ENCODE data around the gene DST.

DST gene

DNA sequence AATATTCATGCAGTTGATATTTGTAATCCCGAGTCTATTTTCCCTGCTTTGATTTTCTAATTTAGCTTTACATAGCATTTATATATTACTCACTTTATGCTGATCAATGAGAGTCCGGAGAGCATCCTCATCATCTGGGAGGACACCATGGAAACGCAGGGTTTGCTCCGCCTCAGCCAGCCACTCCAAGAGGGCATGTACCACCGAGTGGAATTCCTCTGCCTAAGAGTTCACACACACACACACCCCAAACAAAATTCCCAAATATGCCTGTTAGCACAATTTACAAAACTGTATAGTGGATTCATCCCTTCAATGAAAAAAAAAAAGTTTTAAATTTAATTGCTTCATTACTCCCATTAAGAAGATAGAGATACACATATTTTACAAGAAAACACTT, 160.7 kb downstream of the DST start:
- no peak overlapping the region for H3K27ac ChIP-seq (replicated peaks)

DNA sequence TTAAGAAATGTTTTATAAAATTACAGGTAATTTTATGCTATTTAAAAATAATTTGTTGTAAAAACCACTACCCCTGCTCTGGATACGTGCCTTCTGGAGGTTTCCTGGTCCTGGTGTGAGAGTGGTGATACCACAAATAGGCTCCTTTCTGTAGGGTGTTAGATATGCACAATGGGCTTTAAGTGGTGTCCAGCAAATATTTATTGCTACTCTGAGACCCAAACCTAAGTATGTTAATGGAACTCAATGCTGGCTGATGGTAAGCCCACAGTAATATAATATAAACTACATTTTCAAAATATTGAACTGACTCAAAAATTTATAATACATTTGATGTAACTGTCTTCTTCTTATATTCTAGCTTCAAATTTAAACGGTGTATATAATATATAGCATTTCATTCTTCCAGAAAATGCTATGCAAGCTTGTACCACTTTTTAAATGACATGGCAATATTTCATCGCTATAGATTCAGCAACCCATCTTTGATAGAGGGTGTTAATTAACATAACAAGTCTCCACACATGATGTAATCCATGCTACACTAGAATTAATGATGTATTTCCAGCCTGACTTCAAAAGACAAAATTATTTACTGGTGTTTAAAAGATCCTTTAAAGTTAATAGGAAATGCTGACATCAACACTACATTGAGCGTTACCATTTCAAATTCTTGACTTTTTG, 161.9 kb downstream of the DST start:
- H3K27me3 ChIP-seq (ENCODE audit: insufficient read depth, poor library complexity, severe bottlenecking): no peaks in the 10 kb centered on the region
- no peak overlapping the region for H3K27ac ChIP-seq (replicated peaks)
- H3K4me3 ChIP-seq (replicated peaks; ENCODE audit: insufficient read depth, low read length): no peak overlapping the region
- DNase-seq (ENCODE audit: low read depth in 1 of 2, low spot score in 1 of 2): no peak
- TF ChIP-seq GABPA (IDR thresholded peaks at IDR 0.05; ENCODE audit: low read depth) (no peak), POLR2AphosphoS5 (IDR thresholded peaks at IDR 0.05; ENCODE audit: low read depth) (no peak), SPI1 (IDR thresholded peaks at IDR 0.05; ENCODE audit: borderline replicate concordance, low read depth) (no peak)
- TF ChIP-seq, protein P1, sequence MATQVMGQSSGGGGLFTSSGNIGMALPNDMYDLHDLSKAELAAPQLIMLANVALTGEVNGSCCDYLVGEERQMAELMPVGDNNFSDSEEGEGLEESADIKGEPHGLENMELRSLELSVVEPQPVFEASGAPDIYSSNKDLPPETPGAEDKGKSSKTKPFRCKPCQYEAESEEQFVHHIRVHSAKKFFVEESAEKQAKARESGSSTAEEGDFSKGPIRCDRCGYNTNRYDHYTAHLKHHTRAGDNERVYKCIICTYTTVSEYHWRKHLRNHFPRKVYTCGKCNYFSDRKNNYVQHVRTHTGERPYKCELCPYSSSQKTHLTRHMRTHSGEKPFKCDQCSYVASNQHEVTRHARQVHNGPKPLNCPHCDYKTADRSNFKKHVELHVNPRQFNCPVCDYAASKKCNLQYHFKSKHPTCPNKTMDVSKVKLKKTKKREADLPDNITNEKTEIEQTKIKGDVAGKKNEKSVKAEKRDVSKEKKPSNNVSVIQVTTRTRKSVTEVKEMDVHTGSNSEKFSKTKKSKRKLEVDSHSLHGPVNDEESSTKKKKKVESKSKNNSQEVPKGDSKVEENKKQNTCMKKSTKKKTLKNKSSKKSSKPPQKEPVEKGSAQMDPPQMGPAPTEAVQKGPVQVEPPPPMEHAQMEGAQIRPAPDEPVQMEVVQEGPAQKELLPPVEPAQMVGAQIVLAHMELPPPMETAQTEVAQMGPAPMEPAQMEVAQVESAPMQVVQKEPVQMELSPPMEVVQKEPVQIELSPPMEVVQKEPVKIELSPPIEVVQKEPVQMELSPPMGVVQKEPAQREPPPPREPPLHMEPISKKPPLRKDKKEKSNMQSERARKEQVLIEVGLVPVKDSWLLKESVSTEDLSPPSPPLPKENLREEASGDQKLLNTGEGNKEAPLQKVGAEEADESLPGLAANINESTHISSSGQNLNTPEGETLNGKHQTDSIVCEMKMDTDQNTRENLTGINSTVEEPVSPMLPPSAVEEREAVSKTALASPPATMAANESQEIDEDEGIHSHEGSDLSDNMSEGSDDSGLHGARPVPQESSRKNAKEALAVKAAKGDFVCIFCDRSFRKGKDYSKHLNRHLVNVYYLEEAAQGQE (IDR thresholded peaks at IDR 0.05; ENCODE audit: insufficient replicate concordance, low read depth): no peak
- TF ChIP-seq, protein P2, sequence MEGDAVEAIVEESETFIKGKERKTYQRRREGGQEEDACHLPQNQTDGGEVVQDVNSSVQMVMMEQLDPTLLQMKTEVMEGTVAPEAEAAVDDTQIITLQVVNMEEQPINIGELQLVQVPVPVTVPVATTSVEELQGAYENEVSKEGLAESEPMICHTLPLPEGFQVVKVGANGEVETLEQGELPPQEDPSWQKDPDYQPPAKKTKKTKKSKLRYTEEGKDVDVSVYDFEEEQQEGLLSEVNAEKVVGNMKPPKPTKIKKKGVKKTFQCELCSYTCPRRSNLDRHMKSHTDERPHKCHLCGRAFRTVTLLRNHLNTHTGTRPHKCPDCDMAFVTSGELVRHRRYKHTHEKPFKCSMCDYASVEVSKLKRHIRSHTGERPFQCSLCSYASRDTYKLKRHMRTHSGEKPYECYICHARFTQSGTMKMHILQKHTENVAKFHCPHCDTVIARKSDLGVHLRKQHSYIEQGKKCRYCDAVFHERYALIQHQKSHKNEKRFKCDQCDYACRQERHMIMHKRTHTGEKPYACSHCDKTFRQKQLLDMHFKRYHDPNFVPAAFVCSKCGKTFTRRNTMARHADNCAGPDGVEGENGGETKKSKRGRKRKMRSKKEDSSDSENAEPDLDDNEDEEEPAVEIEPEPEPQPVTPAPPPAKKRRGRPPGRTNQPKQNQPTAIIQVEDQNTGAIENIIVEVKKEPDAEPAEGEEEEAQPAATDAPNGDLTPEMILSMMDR (IDR thresholded peaks at IDR 0.05; ENCODE audit: insufficient read depth, low read length): no peak

More for the DNA sequence above, 160.7 kb downstream of the DST start:
- H3K27me3 ChIP-seq (ENCODE audit: insufficient read depth, poor library complexity, severe bottlenecking): no peaks in the 10 kb centered on the region
- no peak overlapping the region for H3K4me3 ChIP-seq (replicated peaks; ENCODE audit: insufficient read depth, low read length)
- DNase-seq (ENCODE audit: low read depth in 1 of 2, low spot score in 1 of 2): no peak
- TF ChIP-seq GABPA (IDR thresholded peaks at IDR 0.05; ENCODE audit: low read depth): no peak
- no peak for TF ChIP-seq POLR2AphosphoS5 (IDR thresholded peaks at IDR 0.05; ENCODE audit: low read depth)
- TF ChIP-seq, protein P1 (IDR thresholded peaks at IDR 0.05; ENCODE audit: insufficient replicate concordance, low read depth): no peak
- TF ChIP-seq, protein P2 (IDR thresholded peaks at IDR 0.05; ENCODE audit: insufficient read depth, low read length): no peak
- TF ChIP-seq SPI1 (IDR thresholded peaks at IDR 0.05; ENCODE audit: borderline replicate concordance, low read depth): no peak

DNA sequence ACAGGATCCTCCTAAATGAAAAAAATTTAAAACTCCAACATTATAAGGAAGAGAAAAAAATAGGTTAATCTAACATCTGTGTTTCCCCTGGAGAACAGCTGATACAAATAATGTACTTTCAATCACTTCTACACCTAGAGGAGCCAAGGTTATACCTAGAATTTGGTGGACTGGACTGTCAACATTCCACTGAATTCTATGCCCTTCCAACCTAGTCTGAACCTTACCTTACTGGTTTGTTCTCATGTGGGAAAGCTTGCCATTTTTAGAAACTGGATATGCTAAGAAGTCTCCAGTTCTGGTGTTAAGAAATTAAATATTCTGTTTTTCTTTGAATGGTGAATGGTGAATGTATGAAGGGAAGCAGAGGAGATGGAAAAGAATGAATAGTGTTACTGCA, 162.4 kb downstream of the DST start:
- Histone ChIP-seq H3K27me3 (ENCODE audit: insufficient read depth, poor library complexity, severe bottlenecking) (no peaks in the 10 kb centered on the region), H3K27ac (replicated peaks) (no peak overlapping the region), H3K4me3 (replicated peaks; ENCODE audit: insufficient read depth, low read length) (no peak overlapping the region)
- no peak for DNase-seq (ENCODE audit: low read depth in 1 of 2, low spot score in 1 of 2)
- TF ChIP-seq, protein P1 (IDR thresholded peaks at IDR 0.05; ENCODE audit: insufficient replicate concordance, low read depth): no peak
- TF ChIP-seq SPI1 (IDR thresholded peaks at IDR 0.05; ENCODE audit: borderline replicate concordance, low read depth) (no peak), GABPA (IDR thresholded peaks at IDR 0.05; ENCODE audit: low read depth) (no peak), POLR2AphosphoS5 (IDR thresholded peaks at IDR 0.05; ENCODE audit: low read depth) (no peak)
- TF ChIP-seq, protein P2 (IDR thresholded peaks at IDR 0.05; ENCODE audit: insufficient read depth, low read length): no peak
